ENCODE data around the gene ZNF699. TPM values are rescaled to one million over a fixed set of nuclear protein-coding genes. Genes with fewer than 3 reads are reported as not detected.

ZNF699 gene
- total RNA-seq, 4 donors from 2014 or later: 12.7 to 21.5 (median 15.2) TPM

DNA sequence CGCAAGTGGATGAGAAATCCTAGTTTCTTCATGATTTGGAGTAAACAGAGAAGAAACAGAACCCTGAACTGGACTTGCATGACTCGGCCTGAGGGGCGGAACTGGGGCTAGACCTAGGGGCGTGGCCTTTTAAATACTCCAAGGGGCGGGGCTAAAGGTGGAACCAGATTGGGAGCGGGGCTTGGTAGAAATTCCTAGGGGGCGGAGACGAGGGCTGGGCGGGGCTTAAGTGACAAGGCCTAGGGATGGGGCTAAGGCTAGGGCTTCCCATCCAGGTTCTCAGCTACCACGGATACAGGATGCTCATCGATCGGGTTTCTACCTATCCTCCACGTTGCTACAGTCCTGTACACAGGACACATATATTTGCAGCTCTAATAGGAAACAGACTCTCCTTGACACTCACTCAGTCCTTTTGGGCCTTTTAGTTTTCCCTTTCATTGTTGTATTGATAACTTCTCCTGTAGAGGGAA is 372 bp upstream of the ZNF699 start:
- Histone ChIP-seq H3K4me3 (peak overlapping the region; percentile 84 to 88), H3K27me3 (no peaks in the 10 kb centered on the region), H3K4me1 (peaks cover 0 to 30% (median 0%) of the 10 kb centered on the region in 3 donors), H3K9me3 (peaks cover 0 to 11% (median 0%) of the 10 kb centered on the region in 3 donors), H3K27ac (peak overlapping the region; percentile 91 to 99 (median 97)), H3K36me3 (peaks cover 0 to 12% of the 10 kb centered on the region in 2 donors)
- TF ChIP-seq, protein P1, sequence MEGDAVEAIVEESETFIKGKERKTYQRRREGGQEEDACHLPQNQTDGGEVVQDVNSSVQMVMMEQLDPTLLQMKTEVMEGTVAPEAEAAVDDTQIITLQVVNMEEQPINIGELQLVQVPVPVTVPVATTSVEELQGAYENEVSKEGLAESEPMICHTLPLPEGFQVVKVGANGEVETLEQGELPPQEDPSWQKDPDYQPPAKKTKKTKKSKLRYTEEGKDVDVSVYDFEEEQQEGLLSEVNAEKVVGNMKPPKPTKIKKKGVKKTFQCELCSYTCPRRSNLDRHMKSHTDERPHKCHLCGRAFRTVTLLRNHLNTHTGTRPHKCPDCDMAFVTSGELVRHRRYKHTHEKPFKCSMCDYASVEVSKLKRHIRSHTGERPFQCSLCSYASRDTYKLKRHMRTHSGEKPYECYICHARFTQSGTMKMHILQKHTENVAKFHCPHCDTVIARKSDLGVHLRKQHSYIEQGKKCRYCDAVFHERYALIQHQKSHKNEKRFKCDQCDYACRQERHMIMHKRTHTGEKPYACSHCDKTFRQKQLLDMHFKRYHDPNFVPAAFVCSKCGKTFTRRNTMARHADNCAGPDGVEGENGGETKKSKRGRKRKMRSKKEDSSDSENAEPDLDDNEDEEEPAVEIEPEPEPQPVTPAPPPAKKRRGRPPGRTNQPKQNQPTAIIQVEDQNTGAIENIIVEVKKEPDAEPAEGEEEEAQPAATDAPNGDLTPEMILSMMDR (IDR thresholded peaks at IDR 0.05): no peak
- no peak for TF ChIP-seq POLR2A (IDR thresholded peaks at IDR 0.05)
- TF ChIP-seq EP300 (IDR thresholded peaks at IDR 0.05): no peak
- no peak for TF ChIP-seq POLR2AphosphoS5 (IDR thresholded peaks at IDR 0.05)
- WGBS, 2 donors (ENCODE audit: low coverage in 1 of 2): 4 to 12% methylated on average over 9 to 10 of the region's 13 CpGs
- peak; percentile 93 for ATAC-seq

DNA sequence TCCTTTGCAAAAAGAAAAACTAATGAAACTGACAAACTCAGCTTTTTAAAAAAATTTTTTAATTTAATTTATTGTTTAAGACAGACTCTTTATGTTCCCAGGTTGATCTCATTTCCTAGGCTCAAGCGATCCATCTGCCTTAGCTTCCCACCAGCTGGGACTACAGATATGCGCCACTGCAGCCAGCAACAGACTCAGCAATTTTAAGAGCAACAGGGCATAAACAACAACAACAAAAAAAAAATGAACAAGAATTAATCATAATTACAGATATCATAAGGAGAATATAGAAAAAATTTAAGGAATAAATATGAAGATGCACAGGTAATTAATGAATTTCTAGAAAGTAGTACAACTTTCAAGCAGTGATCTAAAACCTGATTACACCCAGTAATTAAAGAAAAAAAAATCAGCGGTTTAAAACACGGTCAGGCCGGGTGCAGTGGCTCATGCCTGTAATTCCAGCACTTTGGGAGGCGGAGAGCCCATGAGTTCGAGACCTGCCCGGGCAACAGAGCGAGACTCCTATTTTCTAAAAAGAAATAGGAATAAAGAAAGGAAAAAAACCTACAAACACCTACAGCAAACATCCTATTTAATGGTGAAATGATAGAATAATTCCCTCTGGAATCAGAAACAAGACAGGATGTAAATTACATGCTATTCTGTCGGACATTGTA is 1.4 kb downstream of the ZNF699 start:
- Histone ChIP-seq H3K4me3 (peak overlapping the region; percentile 84 to 88), H3K27me3 (no peaks in the 10 kb centered on the region), H3K4me1 (peaks cover 0 to 30% (median 0%) of the 10 kb centered on the region in 3 donors), H3K36me3 (peaks cover under 1 to 30% of the 10 kb centered on the region in 2 donors), H3K9me3 (peaks cover 0 to 26% (median 0%) of the 10 kb centered on the region in 3 donors), H3K27ac (no peak overlapping the region)
- 59 to 66% methylated on average over 9 to 10 of the region's 10 CpGs for WGBS, 2 donors (ENCODE audit: low coverage in 1 of 2)
- no peak for ATAC-seq
- TF ChIP-seq POLR2AphosphoS5 (IDR thresholded peaks at IDR 0.05): no peak
- no peak for TF ChIP-seq POLR2A (IDR thresholded peaks at IDR 0.05)
- TF ChIP-seq, protein P1 (IDR thresholded peaks at IDR 0.05): no peak
- no peak for TF ChIP-seq EP300 (IDR thresholded peaks at IDR 0.05)

DNA sequence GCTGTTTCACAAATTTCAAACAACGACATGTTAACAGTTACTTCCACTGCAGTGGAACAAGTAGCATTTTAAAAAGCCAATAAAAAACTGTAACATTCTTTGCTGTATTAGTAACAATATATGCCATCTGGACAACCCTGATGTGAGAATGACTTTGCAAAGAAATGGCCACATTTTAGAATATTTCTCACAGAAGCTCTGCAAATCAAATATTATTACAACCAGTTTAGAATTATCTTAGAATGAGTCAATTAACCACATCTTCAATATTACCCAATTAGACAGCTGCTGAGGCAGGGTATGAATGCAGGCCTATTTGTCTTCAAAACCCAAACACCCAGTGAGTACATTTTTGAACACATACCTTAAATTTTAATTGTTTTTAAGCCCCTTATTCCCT is 3.2 kb downstream of the ZNF699 start:
- Histone ChIP-seq H3K4me1 (peaks cover 0 to 30% (median 0%) of the 10 kb centered on the region in 3 donors), H3K27me3 (no peaks in the 10 kb centered on the region), H3K9me3 (peaks cover 0 to 44% (median 0%) of the 10 kb centered on the region in 3 donors), H3K36me3 (peaks cover 9 to 48% of the 10 kb centered on the region in 2 donors), H3K27ac (no peak overlapping the region), H3K4me3 (no peak overlapping the region)
- TF ChIP-seq EP300 (IDR thresholded peaks at IDR 0.05): no peak
- no peak for TF ChIP-seq POLR2A (IDR thresholded peaks at IDR 0.05)
- no peak for TF ChIP-seq POLR2AphosphoS5 (IDR thresholded peaks at IDR 0.05)
- TF ChIP-seq, protein P1 (IDR thresholded peaks at IDR 0.05): no peak
- no peak for ATAC-seq
- WGBS, 2 donors (ENCODE audit: low coverage in 1 of 2): 100% methylated on average over 1 of the region's 1 CpG

DNA sequence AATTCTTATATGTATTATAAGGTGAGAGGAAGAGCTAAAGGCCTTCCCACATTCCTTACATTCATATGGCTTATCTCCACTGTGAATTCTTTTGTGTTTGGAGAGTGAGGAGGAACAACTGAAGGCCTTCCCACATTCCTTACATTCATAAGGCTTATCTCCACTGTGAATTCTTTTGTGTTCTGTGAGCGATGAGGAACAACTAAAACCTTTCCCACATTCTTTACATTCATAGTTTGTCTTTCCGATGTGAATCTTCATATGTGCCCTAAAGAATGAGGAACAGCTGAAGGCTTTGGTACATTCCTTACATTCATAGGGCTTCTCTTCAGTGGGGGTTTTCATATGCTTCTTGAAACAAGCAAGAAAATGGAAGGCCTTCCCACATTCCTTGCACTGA is 13.3 kb downstream of the ZNF699 start:
- Histone ChIP-seq H3K4me1 (no peaks in the 10 kb centered on the region), H3K9me3 (peaks cover 7 to 100% (median 19%) of the 10 kb centered on the region in 3 donors), H3K27me3 (no peaks in the 10 kb centered on the region), H3K4me3 (no peak overlapping the region), H3K27ac (no peak overlapping the region), H3K36me3 (peaks cover 42 to 98% of the 10 kb centered on the region in 2 donors)
- no peak for ATAC-seq
- WGBS, 2 donors (ENCODE audit: low coverage in 1 of 2): 90% methylated on average over 2 of the region's 2 CpGs; no CpG with 5 or more reads in 1 of the 2 donors
- no peak for TF ChIP-seq POLR2A (IDR thresholded peaks at IDR 0.05)
- TF ChIP-seq, protein P1 (IDR thresholded peaks at IDR 0.05): no peak
- no peak for TF ChIP-seq EP300 (IDR thresholded peaks at IDR 0.05)
- no peak for TF ChIP-seq POLR2AphosphoS5 (IDR thresholded peaks at IDR 0.05)
